Hematopoietic multipotent progenitor cell treated with erythropoietin and hydrocortisone succinate and interleukin-3 and kit ligand, for 6 days (in vitro differentiated cells): ENCODE results near the gene BET1.

ENCODE experiments used
- DNase-seq: peaks from one replicate; pipeline ENCODE4 v3.0.0-alpha.2; 2015

BET1 gene

DNA sequence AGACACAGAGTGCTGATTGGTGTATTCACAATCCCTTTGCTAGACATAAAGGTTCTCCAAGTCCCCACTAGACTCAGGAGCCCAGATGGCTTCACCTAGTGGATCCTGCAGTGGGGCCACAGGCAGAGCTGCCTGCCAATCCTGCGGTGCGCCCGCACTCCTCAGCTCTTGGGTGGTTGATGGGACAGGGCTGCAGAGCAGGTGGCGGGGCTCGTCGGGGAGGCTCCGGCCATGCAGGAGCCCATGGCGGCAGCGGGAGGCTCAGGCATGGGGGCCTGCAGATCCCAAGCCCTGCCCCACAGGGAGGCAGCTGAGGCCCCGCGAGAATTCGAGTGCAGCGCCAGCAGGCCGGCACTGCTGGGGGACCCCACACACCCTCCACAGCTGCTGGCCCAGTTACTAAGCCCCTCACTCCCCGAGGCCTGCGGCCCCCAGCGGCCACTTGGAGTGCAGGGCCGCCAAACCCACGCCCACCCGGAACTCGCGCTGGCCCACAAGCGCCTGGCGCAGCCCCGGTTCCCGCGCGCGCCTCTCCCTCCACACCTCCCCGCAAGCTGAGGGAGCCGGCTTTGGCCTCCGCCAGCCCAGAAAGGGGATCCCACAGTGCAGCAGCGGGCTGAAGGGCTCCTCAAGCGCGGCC, 7.7 kb upstream of the BET1 start:
- no peak for DNase-seq

GRCh38 chr7:94008537-94008936, 4.4 kb upstream of the BET1 start:
- DNase-seq, result peak; percentile 6

GRCh38 chr7:94005753-94006152, 1.6 kb upstream of the BET1 start:
- no peak for DNase-seq

DNA sequence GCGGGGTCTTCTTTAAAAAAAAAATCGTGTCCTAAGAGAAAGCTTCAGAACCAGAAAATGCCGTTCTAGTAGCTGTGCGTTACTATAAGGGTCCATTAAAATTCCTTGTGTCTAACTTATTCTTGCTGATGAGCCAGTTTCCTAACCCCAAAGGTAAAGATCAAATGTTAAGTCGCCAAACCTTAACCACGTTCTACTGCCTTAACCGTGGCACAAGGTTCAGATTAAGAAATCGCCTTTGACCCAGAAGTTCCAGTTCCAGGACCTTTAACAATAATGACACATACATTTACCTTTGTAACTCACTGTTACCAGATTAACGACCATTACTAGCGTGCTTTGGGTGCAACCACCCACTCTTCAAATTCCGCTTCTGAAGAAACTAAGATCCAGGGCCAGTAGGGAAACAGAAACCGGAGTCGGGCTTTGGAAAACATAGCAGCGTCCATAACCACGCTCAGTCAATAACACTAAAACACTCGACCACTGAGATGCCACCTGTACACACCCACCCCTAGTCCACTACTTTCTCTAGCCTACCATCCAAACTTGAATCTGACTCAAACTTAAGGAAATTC, 620 bp downstream of the BET1 start:
- peak; percentile 50 for DNase-seq

GRCh38 chr7:94001396-94001795, 2.8 kb downstream of the BET1 start:
- DNase-seq, result no peak

- no peak for DNase-seq
Measured at GRCh38 chr7:93997868-93998267, 6.3 kb downstream of the BET1 start.

DNA sequence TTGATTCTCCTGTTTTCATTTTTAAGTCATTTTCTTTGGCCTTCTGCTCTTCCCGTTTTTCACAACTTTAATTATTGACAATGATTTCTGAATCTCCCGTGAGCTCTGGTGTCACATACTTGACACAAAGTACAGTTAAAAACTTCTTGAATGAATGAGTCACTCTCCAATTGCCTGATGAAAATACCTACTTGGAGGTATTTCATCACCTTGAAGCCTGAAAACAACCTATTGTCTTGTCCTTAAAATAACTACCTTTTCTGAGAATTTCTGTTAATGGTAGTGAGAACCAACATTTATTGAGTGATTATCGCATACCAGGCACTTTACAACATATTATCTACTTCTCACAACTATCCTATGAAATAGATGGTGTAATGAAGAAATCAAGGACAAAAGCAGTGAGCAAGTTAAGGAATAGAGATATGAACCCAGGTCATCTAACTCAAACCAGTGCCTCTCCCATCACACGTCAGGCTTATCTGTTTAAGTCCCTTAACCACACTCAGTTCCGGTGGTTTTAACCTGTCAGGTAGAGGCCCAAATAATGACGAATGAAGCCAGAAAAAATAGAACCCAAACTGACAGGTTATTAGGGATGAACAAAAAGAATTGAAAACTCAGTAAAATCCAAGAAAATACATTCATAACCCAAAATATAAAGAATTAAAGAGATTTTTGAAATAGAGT, 11.6 kb downstream of the BET1 start:
- DNase-seq, result no peak

DNA sequence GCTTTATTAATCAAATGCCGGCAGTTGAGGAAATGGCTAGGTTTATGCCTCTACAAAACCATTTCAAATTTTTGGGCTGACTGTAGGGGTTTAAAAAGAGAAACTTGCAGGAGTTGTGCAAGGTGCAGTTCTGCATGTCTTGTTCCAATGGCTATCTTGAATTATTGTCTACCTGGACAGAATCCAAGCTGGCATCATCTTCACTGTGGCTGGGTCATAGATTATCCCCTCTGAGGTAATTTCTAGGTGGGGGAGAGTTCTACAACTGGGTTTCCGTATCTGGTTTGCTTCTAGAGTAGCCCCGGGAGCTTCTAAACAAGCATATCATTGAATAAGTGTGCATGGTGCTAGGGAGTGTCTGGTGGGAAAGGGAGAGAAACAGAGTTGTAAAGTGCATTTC, 16.9 kb downstream of the BET1 start:
- DNase-seq, result no peak

- no peak for DNase-seq
Measured at GRCh38 chr7:93985101-93985500, 19.1 kb downstream of the BET1 start.

- DNase-seq, result no peak
Measured at GRCh38 chr7:93984024-93984423, 20.1 kb downstream of the BET1 start.

- no peak for DNase-seq
Measured at GRCh38 chr7:93981480-93981874, 22.7 kb downstream of the BET1 start.

- DNase-seq, result no peak
Measured at GRCh38 chr7:93980744-93981479, 23.2 kb downstream of the BET1 start.

GRCh38 chr7:93977211-93977950, 26.8 kb downstream of the BET1 start:
- DNase-seq, result no peak

- no peak for DNase-seq
Measured at GRCh38 chr7:93973134-93973533, 31.0 kb downstream of the BET1 start.

- DNase-seq, result no peak
Measured at GRCh38 chr7:93972029-93972725, 32.0 kb downstream of the BET1 start.

- no peak for DNase-seq
Measured at GRCh38 chr7:93968911-93969620, 35.1 kb downstream of the BET1 start.

DNA sequence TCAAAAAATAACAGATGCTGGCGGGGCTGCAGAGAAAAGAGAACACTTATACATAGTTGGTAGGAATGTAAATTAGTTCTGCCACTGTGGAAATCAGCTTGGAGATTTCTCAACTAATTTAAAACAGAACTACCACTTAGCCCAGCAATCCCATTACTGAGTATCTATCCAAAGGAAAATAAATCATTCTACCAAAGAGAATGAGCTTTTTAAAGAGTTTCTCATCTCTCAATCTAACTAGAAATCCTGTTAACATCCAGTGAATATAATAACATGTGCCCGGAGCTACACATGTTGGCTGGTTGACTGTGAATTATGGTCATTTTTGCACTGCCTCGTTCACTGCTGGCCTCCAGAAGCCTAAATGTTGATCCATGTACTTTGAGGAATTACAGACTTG, 39.3 kb downstream of the BET1 start:
- DNase-seq, result no peak

DNA sequence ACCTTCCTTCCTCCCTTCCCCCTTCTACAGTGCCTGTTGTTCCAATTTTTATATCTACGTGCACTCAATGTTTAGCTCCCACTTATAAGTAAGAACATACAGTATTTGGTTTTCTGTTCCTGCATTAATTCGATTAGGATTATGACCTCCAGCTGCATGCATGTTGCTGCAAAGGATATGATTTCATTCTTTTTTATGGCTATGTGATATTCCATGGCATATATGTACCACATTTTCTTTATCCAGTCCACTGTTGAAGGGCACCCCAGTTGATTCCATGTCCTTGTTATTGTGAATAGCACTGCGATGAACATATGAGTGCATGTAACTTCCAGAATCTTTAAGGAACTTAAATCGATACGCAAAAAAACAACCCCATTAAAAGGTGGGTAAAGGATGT, 39.9 kb downstream of the BET1 start:
- DNase-seq, result no peak

GRCh38 chr7:93960986-93961385, 43.2 kb downstream of the BET1 start:
- DNase-seq, result no peak

DNA sequence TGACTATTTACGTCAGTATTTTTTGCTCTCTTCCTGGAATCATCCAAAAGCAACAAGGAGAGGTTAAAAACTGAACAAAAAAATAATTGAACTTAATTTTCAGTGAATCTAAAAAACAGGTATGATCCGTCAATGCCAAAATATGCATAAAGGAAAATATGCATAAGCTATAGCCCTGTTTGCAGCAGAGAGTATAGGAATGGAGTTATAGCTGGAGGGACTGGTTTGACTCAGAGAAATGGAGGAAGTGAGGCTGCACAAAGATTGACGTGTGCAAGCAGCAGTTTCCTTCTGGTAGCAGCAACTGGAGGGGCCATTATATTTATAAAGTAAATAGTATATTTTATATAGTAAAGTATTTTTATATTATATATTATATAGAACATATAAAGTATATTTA, 45.5 kb downstream of the BET1 start:
- no peak for DNase-seq

DNA sequence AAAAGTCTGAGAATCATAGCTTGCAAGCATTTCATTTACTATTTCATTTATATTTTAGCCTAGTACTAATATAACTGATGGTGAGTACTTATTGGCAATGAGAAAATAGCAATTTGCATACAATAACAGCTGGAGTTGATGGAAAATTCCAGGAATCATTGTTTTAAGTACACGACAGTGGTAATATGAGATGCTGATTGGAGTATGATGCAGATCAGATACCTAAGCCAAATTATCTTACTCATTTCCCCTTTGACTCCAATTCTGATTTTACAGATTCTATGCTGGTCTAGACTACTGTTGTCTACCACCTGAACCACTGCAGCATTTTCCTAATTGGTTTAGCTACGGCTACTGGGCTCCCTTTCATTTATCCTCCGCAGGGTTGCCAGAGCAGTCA, 45.9 kb downstream of the BET1 start:
- DNase-seq, result no peak

- no peak for DNase-seq
Measured at GRCh38 chr7:93957767-93958166, 46.4 kb downstream of the BET1 start.
